ENCODE data around the gene KARS1.

The KARS1 gene

GRCh38 chr16:75578725-75579124 lies 68.7 kb downstream of the KARS1 start:
- no peak for DNase-seq

- no peak for DNase-seq
These were observed 69.3 kb downstream of the KARS1 start for GRCh38 chr16:75578212-75578611.

Data from NCI-H774 (cell line).